ENCODE measurements around the gene TARDBP.

DNA sequence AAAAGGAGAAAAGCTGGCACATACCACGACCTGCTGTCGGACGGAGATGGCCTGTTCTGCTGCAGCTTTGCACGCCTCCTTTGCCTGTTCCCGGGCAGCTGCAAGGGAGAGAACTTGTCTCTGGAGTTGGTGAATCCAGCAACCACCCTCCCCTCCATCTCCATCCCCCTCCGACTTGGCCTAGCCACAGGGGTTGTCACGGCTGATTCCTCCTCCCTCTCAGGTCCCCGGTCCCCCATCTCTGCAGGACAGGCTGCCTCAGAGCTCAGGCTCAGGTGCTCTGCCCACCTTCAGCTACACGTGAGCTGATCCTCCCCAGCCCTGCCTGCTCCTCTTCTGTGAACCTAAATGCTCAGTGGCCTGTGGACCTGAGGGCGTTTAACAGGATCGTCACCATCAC is 58.4 kb downstream of the TARDBP start:
- TF ChIP-seq POLR2A (IDR thresholded peaks at IDR 0.05; ENCODE audit: low read depth, low read length): no peak
- TF ChIP-seq SPI1 (IDR thresholded peaks at IDR 0.05; ENCODE audit: low read depth, low read length): no peak
- TF ChIP-seq POLR2AphosphoS5 (IDR thresholded peaks at IDR 0.05; ENCODE audit: low read depth, low read length): no peak
- TF ChIP-seq TAF1 (IDR thresholded peaks at IDR 0.05; ENCODE audit: low read depth, low read length): no peak
- no peak for TF ChIP-seq PAX5 (IDR thresholded peaks at IDR 0.05; ENCODE audit: insufficient read depth, low read length, severe bottlenecking)
- no peak for TF ChIP-seq POU2F2 (IDR thresholded peaks at IDR 0.05; ENCODE audit: low read depth, low read length)
